Measurements from ENCODE around the gene RPTOR.

GRCh38 chr17:80644536-80644935 lies 99.9 kb downstream of the RPTOR start:
- no peak for TF ChIP-seq ZNF8 (CRISPR knock-in tag; IDR thresholded peaks at IDR 0.05)
- TF ChIP-seq ZNF70 (CRISPR knock-in tag; IDR thresholded peaks at IDR 0.05): no peak
- TF ChIP-seq, protein P1, sequence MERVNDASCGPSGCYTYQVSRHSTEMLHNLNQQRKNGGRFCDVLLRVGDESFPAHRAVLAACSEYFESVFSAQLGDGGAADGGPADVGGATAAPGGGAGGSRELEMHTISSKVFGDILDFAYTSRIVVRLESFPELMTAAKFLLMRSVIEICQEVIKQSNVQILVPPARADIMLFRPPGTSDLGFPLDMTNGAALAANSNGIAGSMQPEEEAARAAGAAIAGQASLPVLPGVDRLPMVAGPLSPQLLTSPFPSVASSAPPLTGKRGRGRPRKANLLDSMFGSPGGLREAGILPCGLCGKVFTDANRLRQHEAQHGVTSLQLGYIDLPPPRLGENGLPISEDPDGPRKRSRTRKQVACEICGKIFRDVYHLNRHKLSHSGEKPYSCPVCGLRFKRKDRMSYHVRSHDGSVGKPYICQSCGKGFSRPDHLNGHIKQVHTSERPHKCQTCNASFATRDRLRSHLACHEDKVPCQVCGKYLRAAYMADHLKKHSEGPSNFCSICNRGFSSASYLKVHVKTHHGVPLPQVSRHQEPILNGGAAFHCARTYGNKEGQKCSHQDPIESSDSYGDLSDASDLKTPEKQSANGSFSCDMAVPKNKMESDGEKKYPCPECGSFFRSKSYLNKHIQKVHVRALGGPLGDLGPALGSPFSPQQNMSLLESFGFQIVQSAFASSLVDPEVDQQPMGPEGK (CRISPR knock-in tag; IDR thresholded peaks at IDR 0.05; ENCODE audit: borderline replicate concordance): no peak
- no peak for TF ChIP-seq CREB5 (CRISPR knock-in tag; IDR thresholded peaks at IDR 0.05; ENCODE audit: low read depth)
- TF ChIP-seq ESRRG (CRISPR knock-in tag; IDR thresholded peaks at IDR 0.05): no peak
- TF ChIP-seq RARB (CRISPR knock-in tag; IDR thresholded peaks at IDR 0.05): no peak
- no peak for TF ChIP-seq CSDC2 (CRISPR knock-in tag; IDR thresholded peaks at IDR 0.05)

Measured in SK-N-SH treated with all-trans-retinoic acid at 6 μM for 48 hours (cell line).